Measurements from ENCODE around the gene SMIM38. TPM values are rescaled to one million over a fixed set of nuclear protein-coding genes. Genes with fewer than 3 reads are reported as not detected.

The SMIM38 gene
- total RNA-seq, 1 experiment from 2014 or later = 0.09 TPM

GRCh38 chr11:69204941-69205742 is 49.4 kb downstream of the SMIM38 start:
- Histone ChIP-seq H3K9me3 (ENCODE audit: control insufficient read depth, low read depth, low read length) (no peaks in the 10 kb centered on the region), H3K9ac (ENCODE audit: extremely low read depth, insufficient read length, low read length) (no peak overlapping the region), H3T11ph (ENCODE audit: low read length) (no peak overlapping the region), H3K79me2 (ENCODE audit: insufficient read depth, low read length) (no peaks in the 10 kb centered on the region), H2AFZ (ENCODE audit: low read length) (no peak overlapping the region), H2AK5ac (ENCODE audit: insufficient read length, low read length) (no peak overlapping the region), H3K23ac (ENCODE audit: insufficient read length, low read depth, low read length) (no peak overlapping the region), H3K14ac (ENCODE audit: insufficient read depth, low read length) (peak overlapping the region; percentile 4; the same call in 1 of the 2 replicates), H3K27me3 (ENCODE audit: insufficient read depth, low read length) (no peaks in the 10 kb centered on the region), H4K91ac (ENCODE audit: insufficient read length, low read depth, low read length) (no peak overlapping the region), H2BK20ac (ENCODE audit: low read depth, low read length, poor library complexity, severe bottlenecking) (no peak overlapping the region), H3K56ac (ENCODE audit: insufficient read length, low read depth, low read length) (no peak overlapping the region), H2BK5ac (ENCODE audit: insufficient read length, low read length) (no peak overlapping the region), H2BK12ac (ENCODE audit: insufficient read length, low read depth, low read length) (no peak overlapping the region), H3K4ac (ENCODE audit: low read depth, low read length) (no peak overlapping the region), H3K4me1 (ENCODE audit: insufficient read depth, low read length) (no peaks in the 10 kb centered on the region), H4K8ac (replicated peaks; ENCODE audit: insufficient read length, low read depth, low read length) (no peak overlapping the region), H3K18ac (ENCODE audit: insufficient read length, low read depth, low read length) (no peak overlapping the region), H4K20me1 (ENCODE audit: control insufficient read depth, insufficient read depth, insufficient read length) (no peaks in the 10 kb centered on the region), H3K79me1 (ENCODE audit: insufficient read depth, low read depth, low read length, poor library complexity, severe bottlenecking) (no peaks in the 10 kb centered on the region), H3K27ac (ENCODE audit: insufficient read length, low read depth, low read length) (no peak overlapping the region), H2BK15ac (ENCODE audit: low read depth, low read length) (no peak overlapping the region), H2BK120ac (ENCODE audit: low read depth, low read length, poor library complexity, severe bottlenecking) (no peak overlapping the region), H4K5ac (ENCODE audit: insufficient read length, low read depth, low read length) (no peak overlapping the region), H3K23me2 (ENCODE audit: insufficient read length, low read depth, low read length, poor library complexity, severe bottlenecking) (no peaks in the 10 kb centered on the region), H3K4me2 (ENCODE audit: insufficient read depth, insufficient read length, low read length) (no peak overlapping the region)
- Mint-ChIP-seq H3K4me1 (peaks cover under 1 to 4% of the 10 kb centered on the region in 2 experiments; a peak in 3 of 4 replicates), H3K4me3 (no peak overlapping the region), H3K9me3 (no peaks in the 10 kb centered on the region; a peak in 2 of 5 replicates), H3K27me3 (ENCODE audit: low read depth) (peaks cover 4% of the 10 kb centered on the region), H3K36me3 (ENCODE audit: insufficient read depth in 1 of 3, low read depth in 3 of 3) (no peaks in the 10 kb centered on the region; a peak in 1 of 7 replicates), H3K27ac (no peak overlapping the region)
- TF ChIP-seq, protein P1, sequence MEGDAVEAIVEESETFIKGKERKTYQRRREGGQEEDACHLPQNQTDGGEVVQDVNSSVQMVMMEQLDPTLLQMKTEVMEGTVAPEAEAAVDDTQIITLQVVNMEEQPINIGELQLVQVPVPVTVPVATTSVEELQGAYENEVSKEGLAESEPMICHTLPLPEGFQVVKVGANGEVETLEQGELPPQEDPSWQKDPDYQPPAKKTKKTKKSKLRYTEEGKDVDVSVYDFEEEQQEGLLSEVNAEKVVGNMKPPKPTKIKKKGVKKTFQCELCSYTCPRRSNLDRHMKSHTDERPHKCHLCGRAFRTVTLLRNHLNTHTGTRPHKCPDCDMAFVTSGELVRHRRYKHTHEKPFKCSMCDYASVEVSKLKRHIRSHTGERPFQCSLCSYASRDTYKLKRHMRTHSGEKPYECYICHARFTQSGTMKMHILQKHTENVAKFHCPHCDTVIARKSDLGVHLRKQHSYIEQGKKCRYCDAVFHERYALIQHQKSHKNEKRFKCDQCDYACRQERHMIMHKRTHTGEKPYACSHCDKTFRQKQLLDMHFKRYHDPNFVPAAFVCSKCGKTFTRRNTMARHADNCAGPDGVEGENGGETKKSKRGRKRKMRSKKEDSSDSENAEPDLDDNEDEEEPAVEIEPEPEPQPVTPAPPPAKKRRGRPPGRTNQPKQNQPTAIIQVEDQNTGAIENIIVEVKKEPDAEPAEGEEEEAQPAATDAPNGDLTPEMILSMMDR (conservative IDR thresholded peaks at IDR 0.05) = no peak
- no CpG with 5 or more reads among the region's 30 CpGs for WGBS (ENCODE audit: extremely low coverage, insufficient read length, low lambda C conversion rate)
- no peak for DNase-seq

Other genes starting within 250 kb of the SMIM38 start
- not detected in 2 replicates for gene MRGPRD, start 174.9 kb upstream of the SMIM38 start, total RNA-seq (2021)
- gene MRGPRF, start 142.7 kb upstream of the SMIM38 start, total RNA-seq (2021) = 4.0 and 4.3 TPM in 2 replicates
- 16.2 and 16.8 TPM in 2 replicates for gene TPCN2, start 107.0 kb upstream of the SMIM38 start, total RNA-seq (2021)
- 0.15 and 0.22 TPM in 2 replicates for gene MYEOV, start 138.2 kb downstream of the SMIM38 start, total RNA-seq (2021)

Data from H9 (cell line).